HG03378 (cell line): ENCODE measurements around the gene NLGN1.

Experiments
- ATAC-seq: cut with Tn5 transposase; IDR thresholded peaks from one replicate; pipeline ENCODE4 v1.9.1; 2021; ENCODE audit warnings: mild to moderate bottlenecking, moderate library complexity; ENCODE audit not compliant: unreplicated experiment

Gene NLGN1

GRCh38 chr3:173945806-173946205, 548.3 kb downstream of the NLGN1 start:
- ATAC-seq = no peak

DNA sequence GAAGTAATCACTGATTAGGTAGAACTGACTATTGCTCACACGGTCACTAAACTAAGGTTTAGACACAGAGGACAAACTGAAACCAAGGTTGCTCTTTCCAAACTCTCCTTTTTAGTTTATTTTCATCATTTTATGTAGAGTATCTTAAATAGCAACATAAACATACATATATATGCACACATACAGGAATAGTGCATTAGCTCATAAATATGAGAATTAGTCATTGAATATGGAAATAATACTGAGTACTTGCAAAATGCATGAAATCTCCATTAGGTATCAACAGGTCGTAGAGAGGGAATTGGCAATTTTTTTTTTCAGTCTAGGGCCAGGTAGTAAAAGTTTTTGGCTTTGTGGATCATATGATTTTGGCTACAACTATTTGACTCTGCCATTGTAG, 557.1 kb downstream of the NLGN1 start:
- ATAC-seq = no peak

- ATAC-seq = no peak
Measured at GRCh38 chr3:173957646-173958045, 560.1 kb downstream of the NLGN1 start.

DNA sequence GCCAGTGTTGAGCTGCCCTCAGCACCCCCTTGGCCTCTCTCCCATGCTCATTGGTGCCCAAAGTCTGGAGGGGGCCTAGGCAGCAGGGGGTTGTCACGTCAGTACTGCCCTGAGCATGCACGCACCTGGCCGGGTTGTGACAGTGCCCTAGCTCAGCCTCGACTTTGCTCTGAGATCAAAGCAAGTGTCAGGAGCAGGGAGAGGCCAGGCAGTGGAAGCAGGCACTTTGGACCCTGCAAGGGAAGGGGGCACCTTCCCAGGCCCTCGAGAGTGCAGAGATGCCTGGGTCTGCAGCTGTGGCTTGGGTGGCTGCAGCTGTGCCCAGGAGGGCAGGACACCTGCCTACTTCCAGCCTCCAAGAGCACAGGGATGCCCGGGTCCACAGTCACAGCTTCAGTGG, 561.3 kb downstream of the NLGN1 start:
- no peak for ATAC-seq

DNA sequence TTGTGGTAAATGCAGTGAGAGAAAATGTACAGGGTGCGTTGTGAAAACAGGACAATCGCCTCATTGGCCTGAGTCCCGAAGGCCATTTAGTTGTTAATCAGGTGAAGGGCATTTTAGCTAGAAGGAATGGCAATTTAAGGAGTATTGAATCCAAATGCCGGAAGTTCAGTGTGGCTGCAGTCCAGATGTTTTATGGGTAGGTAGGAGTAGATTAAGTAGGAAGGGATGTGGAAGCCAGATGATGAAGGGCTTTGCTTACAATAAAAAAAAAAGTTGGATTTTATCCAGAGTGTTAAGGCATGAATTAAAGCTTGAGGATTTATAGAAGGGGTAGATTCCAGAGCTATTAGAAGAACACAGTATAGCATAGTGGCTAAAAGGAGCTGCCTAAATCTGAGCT, 572.7 kb downstream of the NLGN1 start:
- no peak for ATAC-seq

DNA sequence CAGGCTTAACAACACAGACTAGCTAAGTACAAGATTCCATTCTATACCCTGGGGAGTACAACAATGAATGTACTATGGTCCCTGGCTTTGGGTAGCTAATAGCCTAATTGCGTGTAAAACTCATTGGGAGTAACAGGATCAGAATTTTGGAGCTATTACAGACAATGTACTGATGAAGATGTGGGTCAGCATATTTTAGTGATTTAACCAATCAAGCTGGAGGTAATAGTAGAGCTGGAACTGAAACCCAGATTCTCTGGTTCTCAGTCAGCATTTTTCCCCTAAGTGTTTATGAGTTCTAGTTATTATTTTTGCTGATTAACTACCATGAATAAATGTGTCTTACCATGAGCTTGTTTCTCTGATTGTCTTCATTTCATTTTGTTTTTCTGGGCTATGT, 578.7 kb downstream of the NLGN1 start:
- no peak for ATAC-seq

- no peak for ATAC-seq
Measured at GRCh38 chr3:173977747-173978146, 580.2 kb downstream of the NLGN1 start.

GRCh38 chr3:173983343-173983742, 585.8 kb downstream of the NLGN1 start:
- no peak for ATAC-seq

DNA sequence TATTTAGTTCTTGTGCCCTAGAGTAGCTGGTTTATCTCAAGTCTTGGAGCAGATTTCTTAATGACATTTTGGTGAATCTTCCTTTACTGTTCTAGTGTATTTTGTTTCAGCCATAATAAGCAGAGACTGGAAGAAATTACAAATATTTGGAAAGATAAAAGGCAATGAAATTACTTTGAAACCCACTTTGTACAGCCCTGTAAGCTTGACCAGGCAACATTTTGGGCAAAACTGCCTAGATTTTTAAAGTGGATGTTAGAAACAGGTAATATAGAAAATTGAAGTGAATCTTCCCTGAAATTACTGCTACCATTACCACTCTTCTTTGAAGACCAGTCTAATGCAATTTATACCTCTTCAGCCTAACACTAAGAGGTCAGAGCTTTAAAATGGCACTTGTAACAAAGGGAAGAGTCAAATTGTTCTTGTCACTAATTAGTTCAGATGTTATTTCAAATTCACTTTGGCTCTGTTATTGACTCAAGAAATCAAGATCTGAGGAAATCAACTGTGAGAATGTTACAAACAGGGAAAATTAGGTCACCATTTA, 589.4 kb downstream of the NLGN1 start:
- no peak for ATAC-seq

DNA sequence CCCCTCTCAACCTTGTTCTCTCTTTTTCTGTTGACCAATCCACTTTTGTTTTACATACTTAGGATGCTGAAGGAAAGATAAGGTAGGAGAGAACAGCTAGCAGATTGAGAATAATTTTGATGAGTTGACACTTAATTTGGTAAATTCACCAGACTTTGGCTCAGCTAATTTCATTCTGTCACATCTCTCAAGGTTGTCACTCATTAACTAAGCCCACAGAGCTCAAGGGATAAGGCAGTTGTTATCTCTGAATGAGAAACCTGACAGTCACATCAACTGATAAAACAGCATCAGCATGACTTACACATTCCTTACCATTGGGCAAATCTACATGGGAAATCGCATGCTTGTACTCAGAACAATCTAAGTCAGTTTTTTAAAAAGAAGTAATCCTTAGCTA, 591.4 kb downstream of the NLGN1 start:
- ATAC-seq = no peak

DNA sequence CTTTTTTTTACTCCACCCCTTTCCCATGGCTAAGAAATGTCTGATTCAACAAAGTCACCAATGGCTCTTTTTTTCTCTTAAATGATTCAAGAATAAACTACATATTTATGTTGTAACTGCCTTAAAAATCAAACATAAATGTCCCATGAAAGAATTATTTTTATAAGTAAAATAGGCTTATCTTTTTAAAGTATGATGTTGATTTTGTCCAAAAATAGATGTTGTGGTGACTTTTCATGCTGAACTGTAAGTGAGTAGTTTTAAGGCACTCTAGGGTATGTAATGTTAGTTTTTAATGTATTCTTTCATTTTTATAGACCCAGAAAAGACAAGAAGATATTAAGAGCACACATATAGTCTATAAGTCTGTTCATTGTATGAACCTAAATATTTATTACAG, 594.9 kb downstream of the NLGN1 start:
- ATAC-seq = no peak

- no peak for ATAC-seq
Measured at GRCh38 chr3:173993299-173993698, 595.8 kb downstream of the NLGN1 start.

DNA sequence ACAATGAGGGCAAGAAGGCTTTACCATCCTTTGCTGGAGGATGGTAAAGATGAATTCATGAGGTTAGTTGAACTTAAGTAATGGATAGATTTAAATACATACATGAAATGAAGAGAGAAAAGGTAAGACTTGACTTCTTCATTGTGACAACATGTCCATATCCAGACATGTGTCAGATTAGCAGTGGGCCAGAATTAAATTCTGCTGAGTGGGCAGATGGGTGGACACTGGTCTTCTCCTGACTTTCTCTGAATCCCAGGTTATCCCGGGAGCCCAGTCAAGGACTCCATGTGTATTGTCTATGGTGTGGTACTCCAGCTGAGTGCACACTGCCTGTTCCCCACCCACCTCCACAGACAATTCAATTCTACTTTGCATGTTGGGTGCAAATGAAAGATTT, 603.1 kb downstream of the NLGN1 start:
- no peak for ATAC-seq

GRCh38 chr3:174002543-174002942, 605.0 kb downstream of the NLGN1 start:
- no peak for ATAC-seq

DNA sequence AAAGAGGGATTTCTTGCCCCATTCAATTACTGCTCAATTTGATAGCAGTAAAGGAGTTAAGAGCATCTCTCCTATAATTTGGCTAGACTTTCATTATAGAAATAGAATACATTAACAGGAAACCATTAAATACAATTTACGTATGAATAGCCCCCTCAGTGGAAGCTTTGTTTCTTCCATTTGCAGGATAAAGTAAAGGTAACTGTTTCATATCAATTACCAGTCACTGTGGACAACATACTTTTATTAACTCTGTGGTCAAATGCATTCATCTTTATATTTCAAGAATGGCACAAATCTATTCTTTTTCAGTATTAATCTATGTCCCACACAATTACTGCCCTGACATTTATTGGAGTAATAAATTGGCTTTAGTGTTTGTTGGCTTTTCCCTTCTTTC, 613.4 kb downstream of the NLGN1 start:
- no peak for ATAC-seq

GRCh38 chr3:174016186-174016585, 618.6 kb downstream of the NLGN1 start:
- no peak for ATAC-seq

GRCh38 chr3:174020156-174020555, 622.6 kb downstream of the NLGN1 start:
- ATAC-seq = no peak

- ATAC-seq = no peak
Measured at GRCh38 chr3:174023421-174023820, 625.9 kb downstream of the NLGN1 start.

GRCh38 chr3:174028673-174029072, 631.1 kb downstream of the NLGN1 start:
- ATAC-seq = no peak

- no peak for ATAC-seq
Measured at GRCh38 chr3:174035328-174035886, 637.9 kb downstream of the NLGN1 start.

GRCh38 chr3:174046311-174046710, 648.8 kb downstream of the NLGN1 start:
- ATAC-seq = no peak

DNA sequence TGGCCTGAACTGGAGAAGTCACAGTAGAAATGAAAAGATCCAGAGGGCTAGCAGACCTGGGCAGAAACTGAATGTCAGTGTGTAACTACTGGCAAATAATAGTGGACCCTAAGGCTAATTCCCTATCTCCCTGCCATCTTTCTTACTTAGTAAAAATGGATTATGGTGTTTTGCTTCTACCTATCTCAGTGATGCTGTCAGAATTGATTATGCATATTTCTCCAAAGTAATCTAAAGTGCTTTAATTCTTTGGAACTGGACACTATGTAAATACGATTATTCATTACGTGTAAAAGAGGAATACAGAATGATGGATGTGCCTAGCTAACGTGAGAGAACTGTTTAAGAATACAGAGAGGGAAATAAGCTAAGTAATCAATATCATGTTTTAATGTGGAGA, 651.9 kb downstream of the NLGN1 start:
- no peak for ATAC-seq

DNA sequence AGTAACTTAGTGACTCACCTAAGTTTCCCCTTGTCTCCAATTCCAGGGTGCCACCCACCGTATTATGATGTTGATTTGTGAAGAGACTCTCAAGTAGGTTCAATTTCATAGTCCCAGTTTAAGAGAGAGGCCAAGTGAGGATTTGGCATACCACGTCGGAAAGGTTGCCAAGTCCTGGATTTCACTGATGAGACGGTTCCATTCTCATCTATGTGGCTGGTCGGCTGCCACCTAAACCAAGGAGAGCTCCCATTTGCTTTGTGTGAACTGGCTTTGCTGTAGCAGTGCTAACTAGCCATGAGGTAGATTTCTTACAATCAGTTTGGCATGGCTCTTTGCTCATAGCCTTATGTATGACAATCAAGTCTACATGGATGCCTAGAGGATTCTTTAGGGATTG, 653.6 kb downstream of the NLGN1 start:
- ATAC-seq = no peak
